HG02840 (cell line): ENCODE results near the gene BCL2.

Experiments
- ATAC-seq: cut with Tn5 transposase; IDR thresholded peaks from one replicate; pipeline ENCODE4 v1.9.1; 2021; ENCODE audit warnings: mild to moderate bottlenecking, moderate library complexity, moderate number of reproducible peaks; ENCODE audit not compliant: unreplicated experiment, low FRiP score

BCL2 gene

GRCh38 chr18:63162271-63163014, 157.1 kb downstream of the BCL2 start:
- ATAC-seq: no peak

- ATAC-seq: peak; percentile 40
These were observed 157.8 kb downstream of the BCL2 start for GRCh38 chr18:63161761-63162195.

- ATAC-seq: peak; percentile 25
These were observed 158.4 kb downstream of the BCL2 start for GRCh38 chr18:63161032-63161760.

- no peak for ATAC-seq
These were observed 159.2 kb downstream of the BCL2 start for GRCh38 chr18:63160172-63160995.

GRCh38 chr18:63159590-63159989, 160.0 kb downstream of the BCL2 start:
- no peak for ATAC-seq

- no peak for ATAC-seq
These were observed 160.8 kb downstream of the BCL2 start for GRCh38 chr18:63158676-63159291.

GRCh38 chr18:63158012-63158631, 161.4 kb downstream of the BCL2 start:
- ATAC-seq: no peak

- ATAC-seq: peak; percentile 19
These were observed 162.1 kb downstream of the BCL2 start for GRCh38 chr18:63157293-63158011.

GRCh38 chr18:63155910-63156773, 163.4 kb downstream of the BCL2 start:
- ATAC-seq: no peak

GRCh38 chr18:63155169-63155852, 164.3 kb downstream of the BCL2 start:
- ATAC-seq: peak; percentile 35

- ATAC-seq: no peak
These were observed 165.0 kb downstream of the BCL2 start for GRCh38 chr18:63154350-63155152.

- no peak for ATAC-seq
These were observed 166.8 kb downstream of the BCL2 start for GRCh38 chr18:63152791-63153190.

GRCh38 chr18:63152096-63152495, 167.5 kb downstream of the BCL2 start:
- no peak for ATAC-seq

GRCh38 chr18:63151539-63151938, 168.0 kb downstream of the BCL2 start:
- no peak for ATAC-seq

GRCh38 chr18:63150942-63151421, 168.6 kb downstream of the BCL2 start:
- no peak for ATAC-seq

- ATAC-seq: no peak
These were observed 169.2 kb downstream of the BCL2 start for GRCh38 chr18:63150326-63150725.

- no peak for ATAC-seq
These were observed 170.3 kb downstream of the BCL2 start for GRCh38 chr18:63149302-63149587.
